CD14-positive monocyte (primary cell): Measurements from ENCODE around the gene C17orf107. TPM values are rescaled to one million over a fixed set of nuclear protein-coding genes. Genes with fewer than 3 reads are reported as not detected.
A peak's percentile ranks its signal among the peaks of the same experiment; 100 is the strongest.

Experiments
- DNase-seq, 3 donors: peaks; one replicate each; pipeline ENCODE4 v3.0.0-alpha.2; 2011 to 2022
- H2AFZ ChIP-seq: 2 replicates; pipeline ENCODE4 v1.6.0; 2012; ENCODE audit warnings: mild to moderate bottlenecking, low read depth, low read length, inconsistent platforms; ENCODE audit not compliant: insufficient read depth, poor library complexity, severe bottlenecking
- H3K27ac ChIP-seq, 2 donors: 1 replicate in 1 of 2; 2 replicates in 1 of 2; pipeline ENCODE4 v1.5.1; 2012 to 2013; ENCODE audit warnings: low read length in 2 of 2, control low read depth in 1 of 2, inconsistent platforms in 1 of 2, low read depth in 1 of 2, mild to moderate bottlenecking in 1 of 2
- H3K27me3 ChIP-seq, 2 donors: one replicate each; pipeline versions ENCODE4 v1.6.0 to v1.6.1; 2011 to 2013; ENCODE audit warnings: low read length in 2 of 2; ENCODE audit not compliant: control insufficient read depth in 2 of 2, insufficient read depth in 2 of 2
- H3K36me3 ChIP-seq, 2 donors: replicated peaks in 1 of 2; 1 replicate in 1 of 2; 2 replicates in 1 of 2; pipeline versions ENCODE4 v1.5.1 to v1.6.1; 2012 to 2013; ENCODE audit warnings: low read length in 2 of 2, control low read depth in 1 of 2, inconsistent platforms in 1 of 2, mild to moderate bottlenecking in 1 of 2; ENCODE audit not compliant: insufficient read depth in 2 of 2, control insufficient read depth in 1 of 2
- H3K4me1 ChIP-seq, 2 donors: 1 replicate in 1 of 2; 2 replicates in 1 of 2; pipeline versions ENCODE4 v1.5.1 to v1.6.1; 2012 to 2013; ENCODE audit warnings: low read length in 2 of 2, control low read depth in 1 of 2, inconsistent platforms in 1 of 2, mild to moderate bottlenecking in 1 of 2, moderate library complexity in 1 of 2; ENCODE audit not compliant: insufficient read depth in 2 of 2, control insufficient read depth in 1 of 2
- H3K4me2 ChIP-seq: replicated peaks from 2 replicates; pipeline ENCODE3; 2012; ENCODE audit warnings: low read length, moderate library complexity, mild to moderate bottlenecking; ENCODE audit not compliant: poor library complexity, severe bottlenecking; ENCODE audit errors: extremely low read depth
- H3K4me3 ChIP-seq, 3 experiments: fragments of 200-600 bp in 1 of 3; sonication (generic) in 1 of 3; replicated peaks in 1 of 3; 1 replicate in 2 of 3; 2 replicates in 1 of 3; pipeline ENCODE4 v1.5.1; 2011 to 2013; ENCODE audit warnings: low read length in 3 of 3, mild to moderate bottlenecking in 3 of 3, control low read depth in 2 of 3, low read depth in 2 of 3, inconsistent platforms in 1 of 3, moderate library complexity in 1 of 3
- H3K79me2 ChIP-seq: 2 replicates; pipeline ENCODE4 v1.6.0; 2012; ENCODE audit warnings: mild to moderate bottlenecking, control low read depth, inconsistent platforms, low read length, moderate library complexity; ENCODE audit not compliant: insufficient read depth
- H3K9ac ChIP-seq: 2 replicates; pipeline ENCODE4 v1.6.0; 2017; ENCODE audit warnings: low read length, mild to moderate bottlenecking; ENCODE audit not compliant: insufficient read depth, poor library complexity, severe bottlenecking
- H3K9me3 ChIP-seq, 2 donors: replicated peaks in 1 of 2; 1 replicate in 1 of 2; 2 replicates in 1 of 2; pipeline versions ENCODE4 v1.5.1 to v1.6.1; 2012 to 2013; ENCODE audit warnings: low read length in 2 of 2, control low read depth in 1 of 2; ENCODE audit not compliant: control insufficient read depth in 1 of 2, insufficient read depth in 1 of 2
- H4K20me1 ChIP-seq: 2 replicates; pipeline ENCODE4 v1.6.0; 2012; ENCODE audit warnings: mild to moderate bottlenecking, low read length, control low read depth, moderate library complexity; ENCODE audit not compliant: insufficient read depth
- H3K27ac Mint-ChIP-seq, 7 donors: one replicate each; pipeline ENCODE4 v1.8.0; 2020; ENCODE audit warnings: mild to moderate bottlenecking in 7 of 7, mixed read lengths in 7 of 7, moderate library complexity in 6 of 7, inconsistent platforms in 2 of 7
- H3K27me3 Mint-ChIP-seq, 3 donors: one replicate each; pipeline ENCODE4 v1.8.0; 2021 to 2022; ENCODE audit warnings: low read depth in 3 of 3, mild to moderate bottlenecking in 3 of 3, mixed read lengths in 3 of 3, moderate library complexity in 3 of 3, inconsistent platforms in 1 of 3
- H3K36me3 Mint-ChIP-seq, 2 donors: one replicate each; pipeline ENCODE4 v1.8.0; 2020; ENCODE audit warnings: mixed read lengths in 2 of 2, inconsistent platforms in 1 of 2, mild to moderate bottlenecking in 1 of 2
- H3K4me1 Mint-ChIP-seq: one replicate; pipeline ENCODE4 v1.8.0; 2020; ENCODE audit warnings: mild to moderate bottlenecking, mixed read lengths
- H3K4me3 Mint-ChIP-seq, 2 donors: one replicate each; pipeline ENCODE4 v1.8.0; 2020; ENCODE audit warnings: mild to moderate bottlenecking in 2 of 2, mixed read lengths in 2 of 2, moderate library complexity in 1 of 2
- H3K9me3 Mint-ChIP-seq, 7 donors: one replicate each; pipeline ENCODE4 v1.8.0; 2020 to 2022; ENCODE audit warnings: mixed read lengths in 7 of 7, mild to moderate bottlenecking in 6 of 7, moderate library complexity in 6 of 7, inconsistent platforms in 2 of 7
- WGBS: methylation state at CpG from one replicate; pipeline ENCODE4 v1.1.5; 2013; ENCODE audit warnings: missing lambda C conversion rate; ENCODE audit not compliant: insufficient coverage; 5-methylcytosine and 5-hydroxymethylcytosine counted together
- intact Hi-C, 2 donors: fragments of 100-400 bp; cut with micrococcal nuclease; formaldehyde crosslinking; loops; one replicate each; pipeline versions ENCODE4 v1.15.0 to v1.15.1; 2023
- polyA plus RNA-seq, 3 donors: library from polyadenylated mRNA; depleted of rRNA in 1 of 3; unstranded in 2 of 3; stranded (reverse) in 1 of 3; fragments of 300-500 nt in 2 of 3; fragments of >200 nt in 1 of 3; fragmentation: Illumina TruSeq in 2 of 3; gene quantifications; 1 replicate in 2 of 3; 2 replicates in 1 of 3; pipeline ENCODE4 v1.2.3, GENCODE V29; 2012 to 2021
- TF ChIP-seq, protein P1 (sequence below): fragments of 200-600 bp; IDR thresholded peaks from one replicate; pipeline ENCODE4 v1.8.0; 2022; ENCODE audit warnings: antibody characterized with exemption, mild to moderate bottlenecking

Gene C17orf107
- polyA plus RNA-seq, 3 donors = 1.9 to 5.1 (median 4.2) TPM

DNA sequence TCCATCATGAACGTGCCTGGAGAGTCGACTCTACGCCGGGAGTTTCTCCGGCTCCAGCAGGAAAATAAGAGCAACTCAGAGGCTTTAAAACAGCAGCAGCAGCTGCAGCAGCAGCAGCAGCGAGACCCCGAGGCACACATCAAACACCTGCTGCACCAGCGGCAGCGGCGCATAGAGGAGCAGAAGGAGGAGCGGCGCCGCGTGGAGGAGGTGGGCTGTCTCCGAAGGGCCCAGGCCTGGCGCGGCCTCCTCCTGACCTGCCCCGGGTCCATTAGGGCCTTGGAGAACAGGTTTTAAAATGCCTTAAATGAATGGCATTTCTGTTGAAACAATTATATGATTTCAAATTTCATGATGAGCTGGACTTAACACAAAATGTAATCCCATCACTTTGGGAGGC is 11.8 kb upstream of the C17orf107 start:
- peaks cover 69 to 86% of the 10 kb centered on the region in 2 donors for H3K36me3 Mint-ChIP-seq
- H3K4me1 ChIP-seq = peaks cover 0 to 3% of the 10 kb centered on the region in 2 donors
- H2AFZ ChIP-seq = no peak overlapping the region
- TF ChIP-seq, protein P1, sequence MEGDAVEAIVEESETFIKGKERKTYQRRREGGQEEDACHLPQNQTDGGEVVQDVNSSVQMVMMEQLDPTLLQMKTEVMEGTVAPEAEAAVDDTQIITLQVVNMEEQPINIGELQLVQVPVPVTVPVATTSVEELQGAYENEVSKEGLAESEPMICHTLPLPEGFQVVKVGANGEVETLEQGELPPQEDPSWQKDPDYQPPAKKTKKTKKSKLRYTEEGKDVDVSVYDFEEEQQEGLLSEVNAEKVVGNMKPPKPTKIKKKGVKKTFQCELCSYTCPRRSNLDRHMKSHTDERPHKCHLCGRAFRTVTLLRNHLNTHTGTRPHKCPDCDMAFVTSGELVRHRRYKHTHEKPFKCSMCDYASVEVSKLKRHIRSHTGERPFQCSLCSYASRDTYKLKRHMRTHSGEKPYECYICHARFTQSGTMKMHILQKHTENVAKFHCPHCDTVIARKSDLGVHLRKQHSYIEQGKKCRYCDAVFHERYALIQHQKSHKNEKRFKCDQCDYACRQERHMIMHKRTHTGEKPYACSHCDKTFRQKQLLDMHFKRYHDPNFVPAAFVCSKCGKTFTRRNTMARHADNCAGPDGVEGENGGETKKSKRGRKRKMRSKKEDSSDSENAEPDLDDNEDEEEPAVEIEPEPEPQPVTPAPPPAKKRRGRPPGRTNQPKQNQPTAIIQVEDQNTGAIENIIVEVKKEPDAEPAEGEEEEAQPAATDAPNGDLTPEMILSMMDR = no peak
- peaks cover 4% of the 10 kb centered on the region for H4K20me1 ChIP-seq
- H3K4me3 ChIP-seq = no peak overlapping the region
- H3K4me1 Mint-ChIP-seq = peaks cover 2% of the 10 kb centered on the region
- peaks cover 0 to 7% (median 0%) of the 10 kb centered on the region in 3 donors for H3K27me3 Mint-ChIP-seq
- H3K36me3 ChIP-seq = peaks cover 70 to 78% of the 10 kb centered on the region in 2 donors
- H3K27me3 ChIP-seq = no peaks in the 10 kb centered on the region
- H3K4me2 ChIP-seq = no peak overlapping the region
- H3K79me2 ChIP-seq = no peaks in the 10 kb centered on the region
- no peak overlapping the region for H3K9ac ChIP-seq
- DNase-seq = no peak
- no peak overlapping the region for H3K4me3 Mint-ChIP-seq
- intact Hi-C loops = loop anchor here in 1 of 2 donors (5.0 to 10.0 kb wide), 3 partner anchors 73 to 320 kb away; partner anchors contain the start of genes GLTPD2 and VMO1
- no peak overlapping the region for H3K27ac ChIP-seq
- WGBS = 98% methylated on average over 6 of the region's 18 CpGs
- no peaks in the 10 kb centered on the region for H3K9me3 ChIP-seq
- H3K9me3 Mint-ChIP-seq = peaks cover 0 to 2% (median 0%) of the 10 kb centered on the region in 7 donors
- H3K27ac Mint-ChIP-seq = peak overlapping the region in 1 of 7 donors; percentile 85

DNA sequence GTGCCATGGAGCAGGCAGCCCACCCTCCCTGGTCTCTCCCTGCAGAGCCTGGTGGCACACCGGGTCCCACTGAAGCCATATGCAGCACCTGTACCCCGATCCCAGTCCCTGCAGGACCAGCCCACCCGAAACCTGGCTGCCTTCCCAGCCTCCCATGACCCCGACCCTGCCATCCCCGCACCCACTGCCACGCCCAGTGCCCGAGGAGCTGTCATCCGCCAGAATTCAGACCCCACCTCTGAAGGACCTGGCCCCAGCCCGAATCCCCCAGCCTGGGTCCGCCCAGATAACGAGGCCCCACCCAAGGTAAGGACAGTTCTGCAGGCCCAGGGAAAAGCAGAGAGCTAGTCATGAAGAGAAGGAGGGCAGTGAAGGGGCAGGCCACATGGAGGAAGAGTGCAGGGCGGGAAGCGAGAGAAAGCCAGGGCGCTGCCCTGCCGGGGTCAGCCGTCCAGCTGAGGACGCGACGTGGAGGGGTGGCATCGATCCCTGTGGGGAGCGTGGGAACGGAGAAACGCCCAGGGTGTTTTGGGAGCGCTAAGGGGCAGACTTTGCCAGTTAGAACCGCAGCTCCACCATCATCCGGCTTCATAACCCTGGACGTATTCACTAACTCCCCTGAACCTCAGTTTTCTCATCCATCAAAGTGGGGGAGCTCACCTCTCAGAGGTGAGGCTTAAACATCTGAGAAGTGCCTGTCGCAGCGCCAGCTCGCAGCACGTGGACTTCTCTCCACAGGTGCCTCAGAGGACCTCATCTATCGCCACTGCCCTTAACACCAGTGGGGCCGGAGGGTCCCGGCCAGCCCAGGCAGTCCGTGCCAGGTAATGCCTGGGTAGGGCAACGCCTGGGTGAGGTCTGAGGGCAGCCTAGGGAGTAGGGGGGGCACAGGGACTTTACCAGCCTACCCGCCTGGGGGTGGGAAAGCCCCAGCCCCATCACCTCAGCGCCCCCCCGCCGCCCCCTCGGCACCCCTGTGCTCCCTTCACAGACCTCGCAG is 7.6 kb upstream of the C17orf107 start:
- no peaks in the 10 kb centered on the region for H3K79me2 ChIP-seq
- peak in 1 of 3 donors; percentile 3 for DNase-seq
- no peak overlapping the region for H3K9ac ChIP-seq
- Mint-ChIP-seq H3K27me3 (peaks cover 0 to 3% (median 0%) of the 10 kb centered on the region in 3 donors), H3K36me3 (peaks cover 75 to 91% of the 10 kb centered on the region in 2 donors), H3K4me1 (peaks cover 2% of the 10 kb centered on the region), H3K4me3 (no peak overlapping the region), H3K9me3 (peaks cover 0 to 2% (median 0%) of the 10 kb centered on the region in 7 donors), H3K27ac (peak overlapping the region in 1 of 7 donors; percentile 66)
- 97% methylated on average over 30 of the region's 42 CpGs for WGBS
- no peaks in the 10 kb centered on the region for H3K4me1 ChIP-seq
- intact Hi-C loops = no loop called here
- H2AFZ ChIP-seq = no peak overlapping the region
- peaks cover 4% of the 10 kb centered on the region for H4K20me1 ChIP-seq
- H3K36me3 ChIP-seq = peaks cover 82 to 90% of the 10 kb centered on the region in 2 donors
- TF ChIP-seq, protein P1 = no peak
- H3K27me3 ChIP-seq = no peaks in the 10 kb centered on the region
- no peaks in the 10 kb centered on the region for H3K9me3 ChIP-seq
- no peak overlapping the region for H3K27ac ChIP-seq
- no peak overlapping the region for H3K4me3 ChIP-seq
- H3K4me2 ChIP-seq = no peak overlapping the region
